Tongue (tissue), 2 donors: Measurements from ENCODE around the gene APOA1. TPM values are rescaled to one million over a fixed set of nuclear protein-coding genes. Genes with fewer than 3 reads are reported as not detected.

ENCODE experiments used
- DNase-seq: peaks from one replicate; pipeline ENCODE4 v3.0.0-alpha.2; 2015
- total RNA-seq: library from RNA; depleted of rRNA; stranded (reverse); fragments of >200 nt; gene quantifications from one replicate; pipeline ENCODE4 v1.2.3, GENCODE V29; 2014

APOA1 gene
- total RNA-seq, 1 donor from 2014 or later = 1.1 TPM

- no peak for DNase-seq
Observed at GRCh38 chr11:116833816-116834534, 3.4 kb downstream of the APOA1 start.

GRCh38 chr11:116833491-116833815 lies 4.0 kb downstream of the APOA1 start:
- DNase-seq = no peak

GRCh38 chr11:116832350-116833290 lies 4.8 kb downstream of the APOA1 start:
- no peak for DNase-seq

GRCh38 chr11:116831790-116832349 lies 5.6 kb downstream of the APOA1 start:
- DNase-seq = no peak

- DNase-seq = no peak
Observed at GRCh38 chr11:116830184-116830912, 7.1 kb downstream of the APOA1 start.

GRCh38 chr11:116829525-116830183 lies 7.8 kb downstream of the APOA1 start, which contains the start of gene APOC3:
Gene APOC3 (plus strand): TSS chr11:116829907. CDS start chr11:116830583, 676 bp downstream.
- no peak for DNase-seq

GRCh38 chr11:116828632-116829524 lies 8.5 kb downstream of the APOA1 start:
- DNase-seq = no peak

- DNase-seq = no peak
Observed at GRCh38 chr11:116827461-116827860, 10.0 kb downstream of the APOA1 start.

- DNase-seq = no peak
Observed at GRCh38 chr11:116826751-116827431, 10.5 kb downstream of the APOA1 start.

- no peak for DNase-seq
Observed at GRCh38 chr11:116825854-116826750, 11.3 kb downstream of the APOA1 start.

GRCh38 chr11:116825434-116825833 lies 12.0 kb downstream of the APOA1 start:
- no peak for DNase-seq

- DNase-seq = no peak
Observed at GRCh38 chr11:116823031-116823843, 14.2 kb downstream of the APOA1 start, which contains the start of gene APOA4. Gene APOA4 (minus strand): TSS chr11:116823304. CDS start chr11:116823191, 113 bp downstream.

- no peak for DNase-seq
Observed at GRCh38 chr11:116822575-116822974, 14.8 kb downstream of the APOA1 start.

GRCh38 chr11:116821050-116821918 lies 16.1 kb downstream of the APOA1 start:
- DNase-seq = no peak

GRCh38 chr11:116819049-116819448 lies 18.4 kb downstream of the APOA1 start:
- no peak for DNase-seq

GRCh38 chr11:116814502-116814901 lies 22.9 kb downstream of the APOA1 start:
- no peak for DNase-seq
